UCSD-AML1 (cell line): ENCODE results near the gene GPHN.
A peak's percentile ranks its signal among the peaks of the same experiment; 100 is the strongest.

ENCODE experiments used
- DNase-seq: peaks from one replicate; lab custom pipeline; 2025; ENCODE audit not compliant: unreplicated experiment; lab: John Stamatoyannopoulos, UW

Gene GPHN

GRCh38 chr14:66507722-66508546, at the start of gene GPHN:
TSS of gene GPHN (plus strand) at chr14:66508147.
- DNase-seq: peak; percentile 75

GRCh38 chr14:66459603-66460002, 48.3 kb upstream of the GPHN start:
- DNase-seq: no peak

GRCh38 chr14:66464261-66464660, 43.7 kb upstream of the GPHN start:
- no peak for DNase-seq

GRCh38 chr14:66468778-66469367, 39.1 kb upstream of the GPHN start:
- DNase-seq: no peak

- DNase-seq: no peak
Observed at GRCh38 chr14:66471584-66471983, 36.4 kb upstream of the GPHN start.

GRCh38 chr14:66472251-66472650, 35.7 kb upstream of the GPHN start:
- no peak for DNase-seq

- DNase-seq: no peak
Observed at GRCh38 chr14:66473223-66473622, 34.7 kb upstream of the GPHN start.

GRCh38 chr14:66476964-66477363, 31.0 kb upstream of the GPHN start:
- no peak for DNase-seq

- no peak for DNase-seq
Observed at GRCh38 chr14:66477567-66477966, 30.4 kb upstream of the GPHN start.

GRCh38 chr14:66482873-66483272, 25.1 kb upstream of the GPHN start:
- DNase-seq: no peak

GRCh38 chr14:66483322-66483721, 24.6 kb upstream of the GPHN start:
- no peak for DNase-seq

- DNase-seq: no peak
Observed at GRCh38 chr14:66485029-66485428, 22.9 kb upstream of the GPHN start.

- no peak for DNase-seq
Observed at GRCh38 chr14:66485910-66486421, 22.0 kb upstream of the GPHN start, which contains the start of gene CCDC196. TSS of gene CCDC196 (plus strand) at chr14:66486371. CDS start at chr14:66486503, 132 bp downstream.

GRCh38 chr14:66487164-66487563, 20.8 kb upstream of the GPHN start:
- no peak for DNase-seq

- no peak for DNase-seq
Observed at GRCh38 chr14:66490143-66491111, 17.5 kb upstream of the GPHN start.

- no peak for DNase-seq
Observed at GRCh38 chr14:66493750-66494149, 14.2 kb upstream of the GPHN start.

GRCh38 chr14:66495218-66496098, 12.5 kb upstream of the GPHN start:
- DNase-seq: no peak

- no peak for DNase-seq
Observed at GRCh38 chr14:66496188-66496807, 11.6 kb upstream of the GPHN start.

- DNase-seq: no peak
Observed at GRCh38 chr14:66496911-66497310, 11.0 kb upstream of the GPHN start.

GRCh38 chr14:66498311-66498710, 9.6 kb upstream of the GPHN start:
- DNase-seq: no peak
